K562 (cell line): ENCODE data around the gene IL12RB1. TPM values are rescaled to one million over a fixed set of nuclear protein-coding genes. Genes with fewer than 3 reads are reported as not detected.
A peak's percentile ranks its signal among the peaks of the same experiment; 100 is the strongest.

Source experiments
- ATAC-seq: fragments of 200-7000 bp; cut with Tn5 transposase; 3 replicates; pipeline ENCODE4 v1.9.1; 2020; ENCODE audit warnings: moderate library complexity
- BruUV-seq: library from RNA; stranded (reverse); fragments of 400-500 nt; replicated peaks from 2 replicates; lab custom pipeline; 2021; lab: Mats Ljungman, UMichigan
- CTCF ChIA-PET: fragments of 300-600 bp; formaldehyde crosslinking; extraction: SDS; loops from one replicate; lab custom pipeline; 2021; ENCODE audit warnings: low intra/inter-chr PET ratio; lab: Yijun Ruan, JAX
- POLR2A ChIA-PET: fragments of 300-600, 350-650 bp; sonication (Branson Sonifier 250); formaldehyde crosslinking; extraction: SDS; loops from one replicate; lab custom pipeline; 2021; ENCODE audit warnings: antibody characterized with exemption, inconsistent platforms; lab: Yijun Ruan, JAX
- DNase-seq, 4 experiments: peaks; one replicate each; pipeline versions ENCODE4 v3.0.0 to v3.0.0-alpha.2; 2011 to 2018; ENCODE audit warnings: low spot score in 3 of 4, mixed read lengths in 3 of 4; ENCODE audit errors: extremely low read depth in 1 of 4
- FAIRE-seq: peaks from 2 replicates; lab custom pipeline; 2011; peaks lifted over from hg19 to GRCh38; lab: Jason Lieb, UNC
- H2AFZ ChIP-seq: 2 replicates; pipeline ENCODE4 v1.6.0; 2011; ENCODE audit warnings: low read depth, low read length, control low read depth, inconsistent platforms
- H3K27ac ChIP-seq: fragments of 200-600 bp; 3 replicates; pipeline ENCODE4 v1.8.0; 2011; ENCODE audit warnings: low read depth, mild to moderate bottlenecking, control low read depth, inconsistent platforms, low read length, moderate library complexity, mixed read lengths; ENCODE audit errors: extremely low read depth
- H3K27me3 ChIP-seq, 2 experiments: fragments of 300-600 bp in 1 of 2; 2 replicates in 1 of 2; 3 replicates in 1 of 2; pipeline versions ENCODE4 v1.6.0 to v1.8.0; 2011; ENCODE audit warnings: inconsistent platforms in 2 of 2, low read length in 2 of 2, mild to moderate bottlenecking in 1 of 2, mixed read lengths in 1 of 2, moderate library complexity in 1 of 2; ENCODE audit not compliant: control insufficient read depth in 2 of 2, insufficient read depth in 2 of 2
- H3K36me3 ChIP-seq: fragments of 300-600 bp; 3 replicates; pipeline ENCODE4 v1.8.0; 2011; ENCODE audit warnings: mild to moderate bottlenecking, low read length, inconsistent platforms; ENCODE audit not compliant: control insufficient read depth, insufficient read depth
- H3K4me1 ChIP-seq, 2 experiments: fragments of 200-600 bp in 1 of 2; replicated peaks in 1 of 2; 2 replicates in 1 of 2; 3 replicates in 1 of 2; pipeline versions ENCODE4 v1.5.1 to v1.8.0; 2011; ENCODE audit warnings: inconsistent platforms in 2 of 2, low read length in 2 of 2, mild to moderate bottlenecking in 1 of 2, mixed read lengths in 1 of 2, moderate library complexity in 1 of 2; ENCODE audit not compliant: control insufficient read depth in 2 of 2, insufficient read depth in 2 of 2
- H3K4me2 ChIP-seq: 2 replicates; pipeline ENCODE4 v1.6.1; 2011; ENCODE audit warnings: low read length, control low read depth, inconsistent platforms, mixed read lengths; ENCODE audit not compliant: insufficient read depth
- H3K4me3 ChIP-seq: fragments of 200-600 bp; sonication (generic), shearing (Covaris generic); 2 replicates; pipeline ENCODE4 v1.5.1; 2016; ENCODE audit warnings: control low read depth, inconsistent platforms
- H3K79me2 ChIP-seq: fragments of 200-600 bp; 3 replicates; pipeline ENCODE4 v1.8.0; 2011; ENCODE audit warnings: low read length, inconsistent platforms; ENCODE audit not compliant: control insufficient read depth, insufficient read depth
- H3K9ac ChIP-seq, 2 experiments: 2 replicates each; pipeline versions ENCODE4 v1.6.0 to v1.6.1; 2011; ENCODE audit warnings: low read depth in 2 of 2, low read length in 2 of 2, control low read depth in 1 of 2, inconsistent platforms in 1 of 2, mild to moderate bottlenecking in 1 of 2, mixed read lengths in 1 of 2; ENCODE audit not compliant: insufficient read depth in 1 of 2
- H3K9me1 ChIP-seq: one replicate; pipeline ENCODE4 v1.6.0; 2011; ENCODE audit warnings: inconsistent platforms, mild to moderate bottlenecking, low read length, moderate library complexity; ENCODE audit not compliant: control insufficient read depth, insufficient read depth
- H3K9me3 ChIP-seq: replicated peaks from 2 replicates; pipeline ENCODE4 v1.5.1; 2011; ENCODE audit warnings: low read depth, low read length, inconsistent platforms; ENCODE audit not compliant: control insufficient read depth, insufficient read depth
- H4K20me1 ChIP-seq: replicated peaks from 2 replicates; pipeline ENCODE4 v1.6.1; 2011; ENCODE audit warnings: low read length, inconsistent platforms, mixed read lengths; ENCODE audit not compliant: control insufficient read depth, insufficient read depth
- CBX1 ChIP-seq: sonication (generic); IDR thresholded peaks from 2 replicates; pipeline ENCODE4 v1.6.1; 2016; ENCODE audit warnings: antibody characterized with exemption, low read depth, mild to moderate bottlenecking
- CHCHD3 ChIP-seq: fragments of 250-450 bp; sonication (Bioruptor Pico); IDR thresholded peaks from 2 replicates; pipeline ENCODE4 v2.1.2; 2022; ENCODE audit warnings: mild to moderate bottlenecking
- KDM5B ChIP-seq: fragments of 200-600 bp; sonication (generic); IDR thresholded peaks from 2 replicates; pipeline ENCODE4 v1.6.1; 2012; ENCODE audit warnings: low read depth, mild to moderate bottlenecking, moderate library complexity, low read length, control low read depth, inconsistent platforms; ENCODE audit not compliant: insufficient replicate concordance
- KLF13 ChIP-seq: fragments of 450-650 bp; IDR thresholded peaks from 2 replicates; pipeline ENCODE4 v1.6.1; 2016; ENCODE audit warnings: missing genetic modification characterization, low read depth, mild to moderate bottlenecking, missing compliant biosample characterization, moderate library complexity, borderline replicate concordance
- MAX ChIP-seq: sonication (generic); formaldehyde crosslinking; IDR thresholded peaks from 2 replicates; pipeline ENCODE4 v1.9.0; 2022; ENCODE audit warnings: mild to moderate bottlenecking, missing genetic modification reagents
- MCM7 ChIP-seq, 2 experiments: fragments of 450-650 bp; IDR thresholded peaks; 2 replicates each; pipeline ENCODE4 v1.6.1; 2016 to 2018
- POLR2G ChIP-seq: fragments of 200-400 bp; formaldehyde crosslinking; IDR thresholded peaks from 2 replicates; pipeline ENCODE4 v1.6.1; 2017; ENCODE audit warnings: low read depth, mild to moderate bottlenecking, antibody characterized with exemption, low read length, moderate library complexity
- RB1 ChIP-seq: fragments of 450-650 bp; IDR thresholded peaks from 2 replicates; pipeline ENCODE4 v1.6.1; 2017; ENCODE audit warnings: low read depth, mild to moderate bottlenecking
- SRSF9 ChIP-seq: fragments of 200-400 bp; formaldehyde crosslinking; IDR thresholded peaks from 2 replicates; pipeline ENCODE4 v1.6.1; 2017; ENCODE audit warnings: low read depth, low read length, borderline replicate concordance
- TRIM25 ChIP-seq: fragments of 450-650 bp; IDR thresholded peaks from 2 replicates; pipeline ENCODE4 v1.7.0; 2016; ENCODE audit warnings: borderline replicate concordance
- ZNF197 ChIP-seq: fragments of 200-800 bp; sonication (Bioruptor generic); IDR thresholded peaks from 2 replicates; pipeline ENCODE4 v1.6.1; 2016; ENCODE audit warnings: low read depth, missing genetic modification characterization, missing compliant biosample characterization
- WGBS: fragments of 100-300 bp; shearing (Covaris generic); methylation state at CpG from one replicate; pipeline ENCODE4 v1.1.6; 2016; ENCODE audit warnings: low coverage, mixed read lengths; ENCODE audit not compliant: insufficient coverage; ENCODE audit errors: missing lambda C conversion rate; 5-methylcytosine and 5-hydroxymethylcytosine counted together
- in situ Hi-C: fragments of 300-500 bp; cut with MboI; formaldehyde crosslinking; loops from 4 replicates; pipeline ENCODE4 v1.15.0; 2018; ENCODE audit warnings: inconsistent platforms, mixed read lengths
- intact Hi-C: fragments of 100-400 bp; cut with micrococcal nuclease; formaldehyde crosslinking; loops from 2 replicates; pipeline ENCODE4 v1.14.2; 2022
- polyA plus RNA-seq, 8 experiments: library from polyadenylated mRNA; depleted of rRNA in 4 of 8; stranded (reverse) in 5 of 8; unstranded in 3 of 8; fragments of >200 nt; fragmentation: Nextera tagmentation in 2 of 8; fragmentation: Illumina TruSeq in 1 of 8; extraction: Ambion mirVana in 2 of 8; extraction: Trizol in 1 of 8; gene quantifications; 2 replicates each; pipeline versions ENCODE4 v1.2.1 to v1.2.3, GENCODE V29; 2011 to 2014; ENCODE audit warnings: inconsistent platforms in 1 of 8, missing spikeins in 1 of 8
- total RNA-seq, 7 experiments: library from RNA; depleted of rRNA in 6 of 7; stranded (reverse); fragments of >200 nt in 6 of 7; fragmentation: Illumina TruSeq in 2 of 7; extraction: Trizol in 2 of 7; gene quantifications; 2 replicates each; pipeline versions ENCODE4 v1.2.1 to v1.2.3, GENCODE V29; 2011 to 2021; ENCODE audit warnings: low replicate concordance in 1 of 7
- TF ChIP-seq, protein P1 (sequence below): sonication (generic); formaldehyde crosslinking; IDR thresholded peaks from 2 replicates; pipeline ENCODE4 v1.9.0; 2022; ENCODE audit warnings: mild to moderate bottlenecking, missing genetic modification reagents
- TF ChIP-seq, protein P2 (sequence below): fragments of 450-650 bp; IDR thresholded peaks from one replicate; pipeline ENCODE4 v1.6.1; 2018; ENCODE audit warnings: mild to moderate bottlenecking, moderate library complexity; ENCODE audit not compliant: partially characterized antibody
- TF ChIP-seq, protein P3 (sequence below): sonication (generic); formaldehyde crosslinking; IDR thresholded peaks from 2 replicates; pipeline ENCODE4 v1.8.1; 2022; ENCODE audit warnings: missing genetic modification reagents

Gene IL12RB1
- total and polyA plus RNA-seq, 9 of the 15 experiments (the other 6 are each of a cell fraction or from before 2014, with no cell fraction given), result 0.04 to 0.07 (median 0.06) TPM; not detected in 5

GRCh38 chr19:18023622-18024251 lies 63.0 kb downstream of the IL12RB1 start:
- in situ Hi-C loops (no loop called here), intact Hi-C loops (no loop called here)
- H3K9ac ChIP-seq, result peak overlapping the region; percentile 80 to 90
- peaks cover 17 to 37% of the 10 kb centered on the region in 2 experiments; a peak in 4 of 5 replicates for H3K4me1 ChIP-seq
- H3K79me2 ChIP-seq, result peaks cover 17% of the 10 kb centered on the region
- peak overlapping the region; percentile 97 for H3K4me2 ChIP-seq
- BruUV-seq, result no TSS peak
- no peaks in the 10 kb centered on the region for H3K9me3 ChIP-seq
- peak; percentile 16; the same call in 1 of the 3 replicates for ATAC-seq
- no peak overlapping the region for H2AFZ ChIP-seq
- H3K36me3 ChIP-seq, result no peaks in the 10 kb centered on the region
- POLR2A ChIA-PET, result interaction anchor here (0.7 to 1.3 kb wide), 5 partner anchors 29 to 590 kb away, joined by 3 read pairs; no protein-coding TSS in a partner anchor
- WGBS, result 69% methylated on average over 21 of the region's 23 CpGs
- H3K9me1 ChIP-seq, result no peaks in the 10 kb centered on the region
- FAIRE-seq, result no peak
- H3K27ac ChIP-seq, result peak overlapping the region; percentile 42; the same call in 1 of the 3 replicates
- peaks cover 0 to 4% of the 10 kb centered on the region in 2 experiments; a peak in 1 of 5 replicates for H3K27me3 ChIP-seq
- DNase-seq, result peak in 2 of 4 experiments; percentile 50 to 51
- no peaks in the 10 kb centered on the region for H4K20me1 ChIP-seq
- peak overlapping the region; percentile 52 for H3K4me3 ChIP-seq
- CTCF ChIA-PET, result no interaction called here
- TF ChIP-seq CBX1 (no peak), ZNF197 (CRISPR knock-in tag) (no peak), MCM7 (IDR thresholded peaks at IDR 0.05) (no peak), TRIM25 (no peak), SRSF9 (no peak), CHCHD3 (CRISPR knock-in tag) (no peak), KDM5B (no peak), KLF13 (tag) (no peak), RB1 (no peak), MAX (CRISPR knock-in tag) (peak; percentile 39; the same call in 1 of the 2 replicates), POLR2G (peak; percentile 47; the same call in 1 of the 2 replicates)
- TF ChIP-seq, protein P1, sequence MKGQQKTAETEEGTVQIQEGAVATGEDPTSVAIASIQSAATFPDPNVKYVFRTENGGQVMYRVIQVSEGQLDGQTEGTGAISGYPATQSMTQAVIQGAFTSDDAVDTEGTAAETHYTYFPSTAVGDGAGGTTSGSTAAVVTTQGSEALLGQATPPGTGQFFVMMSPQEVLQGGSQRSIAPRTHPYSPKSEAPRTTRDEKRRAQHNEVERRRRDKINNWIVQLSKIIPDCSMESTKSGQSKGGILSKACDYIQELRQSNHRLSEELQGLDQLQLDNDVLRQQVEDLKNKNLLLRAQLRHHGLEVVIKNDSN (CRISPR knock-in tag), result 0 out of 2 replicates have a peak, but pooled peaks have one; percentile 14
- TF ChIP-seq, protein P2, sequence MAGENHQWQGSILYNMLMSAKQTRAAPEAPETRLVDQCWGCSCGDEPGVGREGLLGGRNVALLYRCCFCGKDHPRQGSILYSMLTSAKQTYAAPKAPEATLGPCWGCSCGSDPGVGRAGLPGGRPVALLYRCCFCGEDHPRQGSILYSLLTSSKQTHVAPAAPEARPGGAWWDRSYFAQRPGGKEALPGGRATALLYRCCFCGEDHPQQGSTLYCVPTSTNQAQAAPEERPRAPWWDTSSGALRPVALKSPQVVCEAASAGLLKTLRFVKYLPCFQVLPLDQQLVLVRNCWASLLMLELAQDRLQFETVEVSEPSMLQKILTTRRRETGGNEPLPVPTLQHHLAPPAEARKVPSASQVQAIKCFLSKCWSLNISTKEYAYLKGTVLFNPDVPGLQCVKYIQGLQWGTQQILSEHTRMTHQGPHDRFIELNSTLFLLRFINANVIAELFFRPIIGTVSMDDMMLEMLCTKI, result no peak
- TF ChIP-seq, protein P3, sequence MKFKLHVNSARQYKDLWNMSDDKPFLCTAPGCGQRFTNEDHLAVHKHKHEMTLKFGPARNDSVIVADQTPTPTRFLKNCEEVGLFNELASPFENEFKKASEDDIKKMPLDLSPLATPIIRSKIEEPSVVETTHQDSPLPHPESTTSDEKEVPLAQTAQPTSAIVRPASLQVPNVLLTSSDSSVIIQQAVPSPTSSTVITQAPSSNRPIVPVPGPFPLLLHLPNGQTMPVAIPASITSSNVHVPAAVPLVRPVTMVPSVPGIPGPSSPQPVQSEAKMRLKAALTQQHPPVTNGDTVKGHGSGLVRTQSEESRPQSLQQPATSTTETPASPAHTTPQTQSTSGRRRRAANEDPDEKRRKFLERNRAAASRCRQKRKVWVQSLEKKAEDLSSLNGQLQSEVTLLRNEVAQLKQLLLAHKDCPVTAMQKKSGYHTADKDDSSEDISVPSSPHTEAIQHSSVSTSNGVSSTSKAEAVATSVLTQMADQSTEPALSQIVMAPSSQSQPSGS (CRISPR knock-in tag), result no peak
